Measurements from ENCODE around the gene ZNF385C. TPM values are rescaled to one million over a fixed set of nuclear protein-coding genes. Genes with fewer than 3 reads are reported as not detected.

ZNF385C gene
- total and polyA plus RNA-seq, 2 donors (not counting 1 experiment from before 2014, with no cell fraction given) = under 0.01 to 0.03 TPM

DNA sequence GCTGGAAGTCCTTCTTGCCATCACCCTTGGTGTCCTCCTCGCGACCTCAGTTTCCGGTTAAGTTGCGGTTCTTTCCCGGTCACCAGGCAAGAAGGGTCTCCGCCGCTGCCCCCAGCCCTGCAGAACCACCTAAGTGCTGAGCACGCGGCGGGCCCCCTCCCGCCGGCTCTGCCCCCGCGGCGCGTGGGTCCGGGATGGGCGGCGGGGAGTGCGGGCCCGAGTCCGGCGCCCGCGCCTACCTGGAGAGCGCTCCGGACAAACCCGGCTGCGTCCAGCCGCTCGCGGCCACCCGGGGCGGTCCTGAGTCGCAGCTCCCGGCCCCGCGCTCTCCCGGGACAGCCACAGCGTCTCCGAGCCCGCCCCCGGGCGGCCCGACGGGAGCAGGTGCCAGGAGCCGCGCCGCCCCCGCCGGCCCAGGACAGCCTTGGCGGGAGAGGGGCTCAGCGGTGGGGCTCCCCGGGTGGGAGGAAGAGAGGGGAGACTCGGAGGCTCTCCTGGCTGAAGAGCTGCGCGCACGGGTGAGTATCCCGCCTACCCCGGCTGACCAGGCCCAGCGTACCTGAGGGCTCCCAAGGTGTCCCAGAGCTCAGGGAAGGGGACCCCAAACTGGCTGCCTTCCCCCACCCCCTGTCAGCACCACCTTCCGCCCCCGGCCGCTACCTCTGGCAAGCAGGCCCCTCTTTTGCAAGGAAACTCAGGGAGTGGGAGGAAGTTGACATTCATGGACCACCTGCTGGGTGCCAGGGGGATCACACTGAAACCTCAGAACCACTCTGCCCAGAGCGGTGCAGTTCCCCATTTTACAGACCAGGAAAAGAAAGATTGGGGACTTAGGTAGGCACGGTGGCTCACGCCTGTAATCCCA is 25.7 kb downstream of the ZNF385C start:
- H3K9ac ChIP-seq (ENCODE audit: insufficient read depth, low read length) = no peak overlapping the region
- no peak overlapping the region for H2AFZ ChIP-seq (ENCODE audit: low read length)
- H3K36me3 ChIP-seq (ENCODE audit: control insufficient read depth, insufficient read depth, low read length) = no peaks in the 10 kb centered on the region
- DNase-seq (ENCODE audit: low read depth in 2 of 2) = no peak
- TF ChIP-seq, protein P1, sequence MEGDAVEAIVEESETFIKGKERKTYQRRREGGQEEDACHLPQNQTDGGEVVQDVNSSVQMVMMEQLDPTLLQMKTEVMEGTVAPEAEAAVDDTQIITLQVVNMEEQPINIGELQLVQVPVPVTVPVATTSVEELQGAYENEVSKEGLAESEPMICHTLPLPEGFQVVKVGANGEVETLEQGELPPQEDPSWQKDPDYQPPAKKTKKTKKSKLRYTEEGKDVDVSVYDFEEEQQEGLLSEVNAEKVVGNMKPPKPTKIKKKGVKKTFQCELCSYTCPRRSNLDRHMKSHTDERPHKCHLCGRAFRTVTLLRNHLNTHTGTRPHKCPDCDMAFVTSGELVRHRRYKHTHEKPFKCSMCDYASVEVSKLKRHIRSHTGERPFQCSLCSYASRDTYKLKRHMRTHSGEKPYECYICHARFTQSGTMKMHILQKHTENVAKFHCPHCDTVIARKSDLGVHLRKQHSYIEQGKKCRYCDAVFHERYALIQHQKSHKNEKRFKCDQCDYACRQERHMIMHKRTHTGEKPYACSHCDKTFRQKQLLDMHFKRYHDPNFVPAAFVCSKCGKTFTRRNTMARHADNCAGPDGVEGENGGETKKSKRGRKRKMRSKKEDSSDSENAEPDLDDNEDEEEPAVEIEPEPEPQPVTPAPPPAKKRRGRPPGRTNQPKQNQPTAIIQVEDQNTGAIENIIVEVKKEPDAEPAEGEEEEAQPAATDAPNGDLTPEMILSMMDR (conservative IDR thresholded peaks at IDR 0.05 in 1 of 2, IDR thresholded peaks at IDR 0.05 in 1 of 2; ENCODE audit: low read depth in 1 of 2, low read length in 2 of 2) = peak in 1 of 2 donors; percentile 3
- peak; percentile 42 for TF ChIP-seq EZH2 (IDR thresholded peaks at IDR 0.05; ENCODE audit: low read length, missing control alignments)
- no peaks in the 10 kb centered on the region for H4K20me1 ChIP-seq (ENCODE audit: control insufficient read depth, extremely low read depth, insufficient read depth, low read length)
- no peak overlapping the region for H3K27ac ChIP-seq (ENCODE audit: insufficient read depth, low read length)
- no peak overlapping the region for H3K4me2 ChIP-seq (ENCODE audit: extremely low read depth, insufficient read depth, low read length)
- H3K27me3 ChIP-seq (ENCODE audit: control insufficient read depth, insufficient read depth, low read length) = peaks cover 37% of the 10 kb centered on the region
- no peak overlapping the region for H3K4me3 ChIP-seq (replicated peaks in 1 of 4; ENCODE audit: control extremely low read depth in 1 of 4, insufficient read depth in 1 of 4, low read depth in 3 of 4, low read length in 4 of 4)
- no peaks in the 10 kb centered on the region for H3K4me1 ChIP-seq (ENCODE audit: control insufficient read depth, extremely low read depth, insufficient read depth, low read length)
- no peaks in the 10 kb centered on the region for H3K9me3 ChIP-seq (ENCODE audit: control insufficient read depth, insufficient read depth, low read depth, low read length)
- no peaks in the 10 kb centered on the region for H3K79me2 ChIP-seq (ENCODE audit: control insufficient read depth, insufficient read depth, low read length)

DNA sequence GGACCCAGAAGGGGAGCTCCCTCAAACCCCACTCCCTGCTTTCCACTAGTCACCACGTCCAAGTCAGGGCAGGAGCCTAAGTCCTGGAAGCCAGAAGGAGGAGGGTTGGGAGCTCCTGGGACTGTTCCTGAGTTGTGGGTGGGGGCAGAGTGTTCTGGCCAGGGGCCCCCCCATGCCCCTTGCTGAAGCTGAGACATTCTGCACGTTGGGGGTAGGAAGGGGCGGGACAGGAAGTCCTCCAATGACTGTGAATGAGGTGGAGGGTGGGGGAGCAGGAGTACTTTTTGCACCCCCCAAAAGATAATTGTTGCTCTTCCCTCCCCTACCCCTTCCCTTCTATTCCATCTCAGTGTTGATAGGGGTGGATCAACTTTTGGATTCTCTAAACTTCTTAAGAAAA is 26.5 kb downstream of the ZNF385C start:
- Histone ChIP-seq H3K27ac (ENCODE audit: insufficient read depth, low read length) (no peak overlapping the region), H3K79me2 (ENCODE audit: control insufficient read depth, insufficient read depth, low read length) (no peaks in the 10 kb centered on the region), H3K4me2 (ENCODE audit: extremely low read depth, insufficient read depth, low read length) (no peak overlapping the region)

DNA sequence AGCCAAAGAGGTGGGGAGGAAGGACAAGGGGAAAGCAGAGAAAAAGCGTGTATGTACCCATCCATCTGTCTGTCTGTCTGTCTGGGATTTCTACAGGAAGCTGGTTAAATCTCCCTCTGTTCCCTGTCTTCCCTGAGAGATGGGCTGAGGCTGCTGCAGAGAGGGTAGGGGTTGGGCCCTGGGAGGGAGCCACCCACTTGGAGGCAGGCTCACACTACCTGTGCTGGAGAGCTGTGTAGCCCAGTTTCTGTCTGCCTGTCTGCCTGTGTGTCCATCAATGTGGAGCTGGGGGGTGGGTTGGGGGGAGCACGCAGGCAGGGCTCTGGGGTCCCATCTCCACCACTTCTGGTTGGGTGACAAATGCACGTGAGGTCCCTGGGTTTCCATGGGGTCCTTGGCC is 29.3 kb downstream of the ZNF385C start:
- H2AFZ ChIP-seq (ENCODE audit: low read length) = no peak overlapping the region
- no peaks in the 10 kb centered on the region for H3K36me3 ChIP-seq (ENCODE audit: control insufficient read depth, insufficient read depth, low read length)
- no peaks in the 10 kb centered on the region for H4K20me1 ChIP-seq (ENCODE audit: control insufficient read depth, extremely low read depth, insufficient read depth, low read length)
- H3K79me2 ChIP-seq (ENCODE audit: control insufficient read depth, insufficient read depth, low read length) = no peaks in the 10 kb centered on the region
- H3K4me3 ChIP-seq (replicated peaks in 1 of 4; ENCODE audit: control extremely low read depth in 1 of 4, insufficient read depth in 1 of 4, low read depth in 3 of 4, low read length in 4 of 4) = no peak overlapping the region
- H3K27ac ChIP-seq (ENCODE audit: insufficient read depth, low read length) = no peak overlapping the region
- no peak overlapping the region for H3K4me2 ChIP-seq (ENCODE audit: extremely low read depth, insufficient read depth, low read length)
- no peak for DNase-seq (ENCODE audit: low read depth in 2 of 2)
- H3K9me3 ChIP-seq (ENCODE audit: control insufficient read depth, insufficient read depth, low read depth, low read length) = no peaks in the 10 kb centered on the region
- no peak for TF ChIP-seq EZH2 (IDR thresholded peaks at IDR 0.05; ENCODE audit: low read length, missing control alignments)
- TF ChIP-seq, protein P1 (conservative IDR thresholded peaks at IDR 0.05 in 1 of 2, IDR thresholded peaks at IDR 0.05 in 1 of 2; ENCODE audit: low read depth in 1 of 2, low read length in 2 of 2) = no peak
- H3K4me1 ChIP-seq (ENCODE audit: control insufficient read depth, extremely low read depth, insufficient read depth, low read length) = no peaks in the 10 kb centered on the region
- peaks cover 31% of the 10 kb centered on the region for H3K27me3 ChIP-seq (ENCODE audit: control insufficient read depth, insufficient read depth, low read length)
- H3K9ac ChIP-seq (ENCODE audit: insufficient read depth, low read length) = no peak overlapping the region

More for the DNA sequence above, 26.5 kb downstream of the ZNF385C start:
- Histone ChIP-seq H3K9ac (ENCODE audit: insufficient read depth, low read length) (no peak overlapping the region), H3K9me3 (ENCODE audit: control insufficient read depth, insufficient read depth, low read depth, low read length) (no peaks in the 10 kb centered on the region), H3K27me3 (ENCODE audit: control insufficient read depth, insufficient read depth, low read length) (peaks cover 33% of the 10 kb centered on the region), H3K36me3 (ENCODE audit: control insufficient read depth, insufficient read depth, low read length) (no peaks in the 10 kb centered on the region), H3K4me3 (replicated peaks in 1 of 4; ENCODE audit: control extremely low read depth in 1 of 4, insufficient read depth in 1 of 4, low read depth in 3 of 4, low read length in 4 of 4) (no peak overlapping the region), H3K4me1 (ENCODE audit: control insufficient read depth, extremely low read depth, insufficient read depth, low read length) (no peaks in the 10 kb centered on the region), H4K20me1 (ENCODE audit: control insufficient read depth, extremely low read depth, insufficient read depth, low read length) (no peaks in the 10 kb centered on the region), H2AFZ (ENCODE audit: low read length) (no peak overlapping the region)
- no peak for DNase-seq (ENCODE audit: low read depth in 2 of 2)
- TF ChIP-seq, protein P1 (conservative IDR thresholded peaks at IDR 0.05 in 1 of 2, IDR thresholded peaks at IDR 0.05 in 1 of 2; ENCODE audit: low read depth in 1 of 2, low read length in 2 of 2) = no peak
- TF ChIP-seq EZH2 (IDR thresholded peaks at IDR 0.05; ENCODE audit: low read length, missing control alignments) = no peak
